ENCODE data around the gene PLEKHG7. TPM values are rescaled to one million over a fixed set of nuclear protein-coding genes. Genes with fewer than 3 reads are reported as not detected.
"Not testable (repeated sequence)": the region's sequence is repeated elsewhere in the genome, so short reads cannot be mapped to it uniquely, and the experiment has no call there.

Gene PLEKHG7
- total RNA-seq, 1 experiment from 2014 or later, result not detected

DNA sequence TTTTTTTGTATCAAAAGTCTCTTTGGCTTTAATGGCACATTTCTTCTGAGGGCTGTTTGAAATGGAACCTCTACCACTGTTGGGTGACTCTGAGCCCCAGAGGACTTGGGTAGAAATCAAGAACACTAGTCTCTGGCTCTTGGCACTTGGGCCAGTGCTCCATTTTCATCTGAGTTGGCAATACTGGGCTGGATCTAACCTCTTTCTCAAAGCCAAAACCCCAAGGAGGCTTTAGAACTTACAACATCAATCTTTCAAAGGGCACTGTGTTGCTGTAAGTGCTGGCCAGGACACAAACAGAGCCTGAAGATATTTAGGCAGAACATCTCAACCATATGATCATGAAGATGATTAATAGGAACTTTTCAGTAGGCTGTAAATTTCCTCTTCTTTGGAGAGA lies 34.0 kb upstream of the PLEKHG7 start:
- BruUV-seq (replicated peaks), result no TSS peak
- Histone ChIP-seq H3K4me2 (ENCODE audit: low read length) (no peak overlapping the region), H3K9me2 (ENCODE audit: insufficient read depth) (no peaks in the 10 kb centered on the region), H3K36me3 (ENCODE audit: control insufficient read depth in 1 of 2, insufficient read depth in 2 of 2, low read length in 2 of 2) (no peaks in the 10 kb centered on the region), H3K9me3 (ENCODE audit: control insufficient read depth in 1 of 2, insufficient read depth in 1 of 2, low read depth in 1 of 2, low read length in 2 of 2) (no peaks in the 10 kb centered on the region), H3K79me2 (ENCODE audit: insufficient read depth, low read length) (no peaks in the 10 kb centered on the region), H3K27ac (ENCODE audit: low read depth, low read length) (no peak overlapping the region), H3K4me3 (replicated peaks in 1 of 2; ENCODE audit: low read depth in 1 of 2, low read length in 2 of 2) (no peak overlapping the region), H3K9ac (ENCODE audit: low read length) (no peak overlapping the region), H3K27me3 (ENCODE audit: insufficient read depth, low read length) (no peaks in the 10 kb centered on the region), H3K4me1 (ENCODE audit: control insufficient read depth in 1 of 2, insufficient read depth in 2 of 2, low read length in 2 of 2) (no peaks in the 10 kb centered on the region), H2AFZ (ENCODE audit: low read depth, low read length, poor library complexity, severe bottlenecking) (no peak overlapping the region), H4K20me1 (ENCODE audit: insufficient read depth) (no peaks in the 10 kb centered on the region)
- intact Hi-C loops (cut with micrococcal nuclease), result no loop called here
- RAD21 ChIA-PET (ENCODE audit: low non-redundant PET in 1 of 2, low total read pairs in 2 of 2, uncharacterized antibody in 2 of 2, unreplicated experiment in 2 of 2), result no interaction called here
- ATAC-seq (no peak), DNase-seq (ENCODE audit: low read depth, low spot score) (no peak)
- CTCF ChIA-PET, result no interaction called here
- TF ChIP-seq YY1 (IDR thresholded peaks at IDR 0.05; ENCODE audit: extremely low read depth, insufficient replicate concordance, low read depth, low read length) (no peak), FOSL1 (IDR thresholded peaks at IDR 0.05; ENCODE audit: low read depth) (no peak), TCF7L2 (IDR thresholded peaks at IDR 0.05; ENCODE audit: borderline replicate concordance, extremely low read depth, insufficient read depth, insufficient read length) (no peak), CBX3 (IDR thresholded peaks at IDR 0.05; ENCODE audit: low read depth) (no peak), ZFX (IDR thresholded peaks at IDR 0.05) (no peak), SRF (IDR thresholded peaks at IDR 0.05; ENCODE audit: low read depth) (no peak), SIN3A (IDR thresholded peaks at IDR 0.05; ENCODE audit: low read depth) (no peak), MAX (IDR thresholded peaks at IDR 0.05) (no peak), RAD21 (IDR thresholded peaks at IDR 0.05; ENCODE audit: low read depth) (no peak), EZH2phosphoT487 (IDR thresholded peaks at IDR 0.05; ENCODE audit: borderline replicate concordance) (no peak), ELF1 (IDR thresholded peaks at IDR 0.05; ENCODE audit: borderline replicate concordance, low read depth) (no peak)
- TF ChIP-seq, protein P1, sequence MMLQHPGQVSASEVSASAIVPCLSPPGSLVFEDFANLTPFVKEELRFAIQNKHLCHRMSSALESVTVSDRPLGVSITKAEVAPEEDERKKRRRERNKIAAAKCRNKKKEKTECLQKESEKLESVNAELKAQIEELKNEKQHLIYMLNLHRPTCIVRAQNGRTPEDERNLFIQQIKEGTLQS (IDR thresholded peaks at IDR 0.05), result no peak
- TF ChIP-seq, protein P2, sequence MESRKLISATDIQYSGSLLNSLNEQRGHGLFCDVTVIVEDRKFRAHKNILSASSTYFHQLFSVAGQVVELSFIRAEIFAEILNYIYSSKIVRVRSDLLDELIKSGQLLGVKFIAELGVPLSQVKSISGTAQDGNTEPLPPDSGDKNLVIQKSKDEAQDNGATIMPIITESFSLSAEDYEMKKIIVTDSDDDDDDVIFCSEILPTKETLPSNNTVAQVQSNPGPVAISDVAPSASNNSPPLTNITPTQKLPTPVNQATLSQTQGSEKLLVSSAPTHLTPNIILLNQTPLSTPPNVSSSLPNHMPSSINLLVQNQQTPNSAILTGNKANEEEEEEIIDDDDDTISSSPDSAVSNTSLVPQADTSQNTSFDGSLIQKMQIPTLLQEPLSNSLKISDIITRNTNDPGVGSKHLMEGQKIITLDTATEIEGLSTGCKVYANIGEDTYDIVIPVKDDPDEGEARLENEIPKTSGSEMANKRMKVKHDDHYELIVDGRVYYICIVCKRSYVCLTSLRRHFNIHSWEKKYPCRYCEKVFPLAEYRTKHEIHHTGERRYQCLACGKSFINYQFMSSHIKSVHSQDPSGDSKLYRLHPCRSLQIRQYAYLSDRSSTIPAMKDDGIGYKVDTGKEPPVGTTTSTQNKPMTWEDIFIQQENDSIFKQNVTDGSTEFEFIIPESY (IDR thresholded peaks at IDR 0.05; ENCODE audit: extremely low read depth, insufficient replicate concordance, low read length), result no peak
- POLR2A ChIA-PET, result interaction anchor here (0.6 kb wide), 2 partner anchors 270 to 530 kb away, joined by 3 to 4 read pairs; no protein-coding TSS in a partner anchor

GRCh38 chr12:92671524-92671923 lies 31.3 kb upstream of the PLEKHG7 start:
- H3K9ac ChIP-seq (ENCODE audit: low read length); H3K27me3 ChIP-seq (ENCODE audit: insufficient read depth, low read length); DNase-seq (ENCODE audit: low read depth, low spot score); BruUV-seq (replicated peaks); H3K4me1 ChIP-seq (ENCODE audit: control insufficient read depth in 1 of 2, insufficient read depth in 2 of 2, low read length in 2 of 2); intact Hi-C loops (cut with micrococcal nuclease); H3K4me3 ChIP-seq (replicated peaks in 1 of 2; ENCODE audit: low read depth in 1 of 2, low read length in 2 of 2); RAD21 ChIA-PET (ENCODE audit: low non-redundant PET in 1 of 2, low total read pairs in 2 of 2, uncharacterized antibody in 2 of 2, unreplicated experiment in 2 of 2); H3K36me3 ChIP-seq (ENCODE audit: control insufficient read depth in 1 of 2, insufficient read depth in 2 of 2, low read length in 2 of 2); H3K9me3 ChIP-seq (ENCODE audit: control insufficient read depth in 1 of 2, insufficient read depth in 1 of 2, low read depth in 1 of 2, low read length in 2 of 2); H3K79me2 ChIP-seq (ENCODE audit: insufficient read depth, low read length); CTCF ChIA-PET; ATAC-seq; H4K20me1 ChIP-seq (ENCODE audit: insufficient read depth); H3K27ac ChIP-seq (ENCODE audit: low read depth, low read length); POLR2A ChIA-PET; H3K4me2 ChIP-seq (ENCODE audit: low read length); H3K9me2 ChIP-seq (ENCODE audit: insufficient read depth); H2AFZ ChIP-seq (ENCODE audit: low read depth, low read length, poor library complexity, severe bottlenecking): not testable (repeated sequence)

Data from HCT116 (cell line).